ENCODE results near the gene MICALL1.

DNA sequence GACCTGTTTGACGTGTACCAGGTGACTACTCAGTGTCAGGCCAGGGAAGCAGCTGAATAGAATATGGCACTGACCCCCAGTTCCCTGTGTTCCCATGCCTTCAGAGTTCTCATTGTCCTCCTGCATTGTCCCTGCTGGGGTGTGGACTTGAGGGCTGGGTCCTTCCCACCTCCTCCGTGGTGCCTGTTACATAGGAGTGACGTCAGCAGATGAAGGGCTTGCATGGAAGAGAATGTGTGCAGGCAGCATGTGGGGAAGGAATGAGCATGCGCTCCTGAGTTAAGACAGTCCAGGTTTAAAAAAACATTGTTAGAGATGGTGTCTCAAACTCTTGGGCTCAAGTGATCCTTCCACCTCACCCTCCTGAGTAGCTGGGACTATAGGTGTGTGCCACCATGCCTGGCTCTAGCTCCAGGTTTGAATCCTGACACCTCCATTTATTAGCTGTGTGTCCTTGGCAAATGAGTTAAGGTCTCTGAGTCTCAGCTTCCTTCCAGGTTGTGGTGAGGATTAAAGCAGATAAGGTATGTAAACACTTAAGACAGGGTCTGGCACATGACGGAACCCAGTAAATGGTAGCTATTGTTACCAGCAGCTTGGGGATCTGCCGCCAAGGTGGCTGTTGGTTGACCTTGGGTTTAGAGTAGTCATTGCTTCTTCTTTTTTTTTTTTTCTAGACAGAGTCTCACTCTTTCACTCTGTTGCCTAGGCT, 85.8 kb downstream of the MICALL1 start:
- TF ChIP-seq, protein P1, sequence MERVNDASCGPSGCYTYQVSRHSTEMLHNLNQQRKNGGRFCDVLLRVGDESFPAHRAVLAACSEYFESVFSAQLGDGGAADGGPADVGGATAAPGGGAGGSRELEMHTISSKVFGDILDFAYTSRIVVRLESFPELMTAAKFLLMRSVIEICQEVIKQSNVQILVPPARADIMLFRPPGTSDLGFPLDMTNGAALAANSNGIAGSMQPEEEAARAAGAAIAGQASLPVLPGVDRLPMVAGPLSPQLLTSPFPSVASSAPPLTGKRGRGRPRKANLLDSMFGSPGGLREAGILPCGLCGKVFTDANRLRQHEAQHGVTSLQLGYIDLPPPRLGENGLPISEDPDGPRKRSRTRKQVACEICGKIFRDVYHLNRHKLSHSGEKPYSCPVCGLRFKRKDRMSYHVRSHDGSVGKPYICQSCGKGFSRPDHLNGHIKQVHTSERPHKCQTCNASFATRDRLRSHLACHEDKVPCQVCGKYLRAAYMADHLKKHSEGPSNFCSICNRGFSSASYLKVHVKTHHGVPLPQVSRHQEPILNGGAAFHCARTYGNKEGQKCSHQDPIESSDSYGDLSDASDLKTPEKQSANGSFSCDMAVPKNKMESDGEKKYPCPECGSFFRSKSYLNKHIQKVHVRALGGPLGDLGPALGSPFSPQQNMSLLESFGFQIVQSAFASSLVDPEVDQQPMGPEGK (CRISPR knock-in tag; IDR thresholded peaks at IDR 0.05; ENCODE audit: borderline replicate concordance): no peak
- TF ChIP-seq ZFP30 (CRISPR knock-in tag; IDR thresholded peaks at IDR 0.05) (no peak), CSRNP3 (CRISPR knock-in tag; IDR thresholded peaks at IDR 0.05) (no peak), TCF4 (CRISPR knock-in tag; IDR thresholded peaks at IDR 0.05; ENCODE audit: borderline replicate concordance) (no peak), ARNTL (CRISPR knock-in tag; IDR thresholded peaks at IDR 0.05; ENCODE audit: borderline replicate concordance, low read depth) (no peak), ZNF565 (CRISPR knock-in tag; conservative IDR thresholded peaks at IDR 0.05; ENCODE audit: low read depth) (no peak), ISL1 (CRISPR knock-in tag; IDR thresholded peaks at IDR 0.05) (no peak), OSR1 (CRISPR knock-in tag; IDR thresholded peaks at IDR 0.05) (no peak)

All from SK-N-SH treated with all-trans-retinoic acid at 6 μM for 48 hours (cell line).